Stimulated activated CD4-positive, alpha-beta T cell treated with anti-CD3 and anti-CD28 coated beads, TNF-alpha, amount 100 ng/mL, for 4 hours (primary cell): ENCODE measurements around the gene NAT10.
A peak's percentile ranks its signal among the peaks of the same experiment; 100 is the strongest.
"Not testable (repeated sequence)": the region's sequence is repeated elsewhere in the genome, so short reads cannot be mapped to it uniquely, and the experiment has no call there.

Experiments used
- DNase-seq, 3 experiments: peaks; one replicate each; pipeline ENCODE4 v3.0.0-alpha.2; 2020; ENCODE audit warnings: low read depth in 3 of 3

The NAT10 gene

GRCh38 chr11:34167961-34168360, 62.5 kb downstream of the NAT10 start:
- no peak for DNase-seq

- no peak for DNase-seq
Observed at GRCh38 chr11:34168642-34169420, 63.4 kb downstream of the NAT10 start.

GRCh38 chr11:34169686-34170085, 64.3 kb downstream of the NAT10 start:
- no peak for DNase-seq

- DNase-seq, result no peak
Observed at GRCh38 chr11:34173050-34173449, 67.6 kb downstream of the NAT10 start.

- peak; percentile 69 to 78 (median 72) for DNase-seq
Observed at GRCh38 chr11:34174412-34175041, 69.1 kb downstream of the NAT10 start.

GRCh38 chr11:34175284-34176019, 70.0 kb downstream of the NAT10 start:
- DNase-seq, result no peak

GRCh38 chr11:34176751-34177209, 71.4 kb downstream of the NAT10 start:
- no peak for DNase-seq

GRCh38 chr11:34178209-34178821, 72.9 kb downstream of the NAT10 start:
- DNase-seq, result no peak

- DNase-seq, result no peak
Observed at GRCh38 chr11:34179026-34179675, 73.7 kb downstream of the NAT10 start.

- no peak for DNase-seq
Observed at GRCh38 chr11:34180040-34180813, 74.8 kb downstream of the NAT10 start.

- DNase-seq, result not testable (repeated sequence)
Observed at GRCh38 chr11:34180814-34181165, 75.4 kb downstream of the NAT10 start.

- DNase-seq, result no peak
Observed at GRCh38 chr11:34181251-34181650, 75.8 kb downstream of the NAT10 start.

- DNase-seq, result no peak
Observed at GRCh38 chr11:34181856-34182405, 76.5 kb downstream of the NAT10 start.

- DNase-seq, result no peak
Observed at GRCh38 chr11:34182425-34182824, 77.0 kb downstream of the NAT10 start.

GRCh38 chr11:34182921-34183685, 77.7 kb downstream of the NAT10 start:
- no peak for DNase-seq

- no peak for DNase-seq
Observed at GRCh38 chr11:34183848-34184391, 78.5 kb downstream of the NAT10 start.

- DNase-seq, result no peak
Observed at GRCh38 chr11:34184505-34185015, 79.1 kb downstream of the NAT10 start.

GRCh38 chr11:34185926-34186841, 80.8 kb downstream of the NAT10 start:
- no peak for DNase-seq
